HCT116 (cell line): ENCODE results near the gene THSD7A.

ENCODE experiments used
- EZH2 ChIP-seq: fragments of 200-600 bp; sonication (generic); IDR thresholded peaks from 2 replicates; pipeline ENCODE4 v1.6.1; 2017; ENCODE audit warnings: antibody characterized with exemption, mixed run types
- FOSL1 ChIP-seq: IDR thresholded peaks from 2 replicates; pipeline ENCODE4 v1.6.1; 2012; ENCODE audit warnings: low read depth
- POLR2A ChIP-seq: IDR thresholded peaks from 2 replicates; pipeline ENCODE4 v1.7.0; 2011; ENCODE audit warnings: borderline replicate concordance; ENCODE audit not compliant: insufficient read depth, insufficient read length; ENCODE audit errors: extremely low read depth
- POLR2AphosphoS5 ChIP-seq: IDR thresholded peaks from 2 replicates; pipeline ENCODE4 v1.6.1; 2011; ENCODE audit warnings: mild to moderate bottlenecking, low read depth, low read length, moderate library complexity
- RAD21 ChIP-seq: IDR thresholded peaks from 2 replicates; pipeline ENCODE4 v1.6.1; 2012; ENCODE audit warnings: low read depth, mild to moderate bottlenecking
- SP1 ChIP-seq: IDR thresholded peaks from 2 replicates; pipeline ENCODE4 v1.6.1; 2012; ENCODE audit warnings: low read depth
- YY1 ChIP-seq: IDR thresholded peaks from 2 replicates; pipeline ENCODE4 v1.6.1; 2011; ENCODE audit warnings: low read length, low read depth, moderate library complexity, mild to moderate bottlenecking; ENCODE audit not compliant: insufficient replicate concordance; ENCODE audit errors: extremely low read depth
- ZFX ChIP-seq: fragments of 450-650 bp; IDR thresholded peaks from 2 replicates; pipeline ENCODE4 v1.6.1; 2017
- ZNF274 ChIP-seq: fragments of 200-500 bp; sonication (Bioruptor generic); IDR thresholded peaks from 2 replicates; pipeline ENCODE4 v1.6.1; 2014; ENCODE audit warnings: mild to moderate bottlenecking, low read depth, low read length, inconsistent platforms
- TF ChIP-seq, protein P1 (sequence below), 3 experiments: fragments of 200-600 bp in 1 of 3; sonication (generic) in 1 of 3; IDR thresholded peaks in 2 of 3; conservative IDR thresholded peaks in 1 of 3; 2 replicates each; pipeline ENCODE4 v1.5.1; 2012 to 2017; ENCODE audit warnings: low read depth in 2 of 3, low read length in 2 of 3, antibody characterized with exemption in 1 of 3, borderline replicate concordance in 1 of 3, control low read depth in 1 of 3, mild to moderate bottlenecking in 1 of 3, mixed read lengths in 1 of 3, mixed run types in 1 of 3, moderate library complexity in 1 of 3; ENCODE audit not compliant: insufficient read depth in 1 of 3
- TF ChIP-seq, protein P2 (sequence below): IDR thresholded peaks from 2 replicates; pipeline ENCODE4 v1.6.1; 2012

DNA sequence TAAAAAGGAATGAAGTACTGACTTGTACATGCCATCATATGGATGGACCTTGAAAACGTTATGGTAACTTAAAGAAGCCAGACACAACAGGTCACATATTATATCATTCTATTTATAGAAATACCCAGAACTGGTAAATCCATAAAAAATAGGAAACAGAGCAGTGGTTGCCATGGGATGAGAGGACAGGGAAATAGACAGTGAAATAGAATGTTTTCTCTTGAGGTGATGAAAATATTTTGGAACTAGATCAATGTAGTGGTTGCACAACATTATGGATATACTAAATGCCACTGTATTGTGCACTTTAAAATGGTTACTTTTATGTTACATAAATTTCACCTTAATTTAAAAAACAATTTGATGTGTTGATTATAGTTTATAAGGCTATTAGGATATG, 318.5 kb downstream of the THSD7A start:
- TF ChIP-seq SP1 = no peak
- TF ChIP-seq, protein P1, sequence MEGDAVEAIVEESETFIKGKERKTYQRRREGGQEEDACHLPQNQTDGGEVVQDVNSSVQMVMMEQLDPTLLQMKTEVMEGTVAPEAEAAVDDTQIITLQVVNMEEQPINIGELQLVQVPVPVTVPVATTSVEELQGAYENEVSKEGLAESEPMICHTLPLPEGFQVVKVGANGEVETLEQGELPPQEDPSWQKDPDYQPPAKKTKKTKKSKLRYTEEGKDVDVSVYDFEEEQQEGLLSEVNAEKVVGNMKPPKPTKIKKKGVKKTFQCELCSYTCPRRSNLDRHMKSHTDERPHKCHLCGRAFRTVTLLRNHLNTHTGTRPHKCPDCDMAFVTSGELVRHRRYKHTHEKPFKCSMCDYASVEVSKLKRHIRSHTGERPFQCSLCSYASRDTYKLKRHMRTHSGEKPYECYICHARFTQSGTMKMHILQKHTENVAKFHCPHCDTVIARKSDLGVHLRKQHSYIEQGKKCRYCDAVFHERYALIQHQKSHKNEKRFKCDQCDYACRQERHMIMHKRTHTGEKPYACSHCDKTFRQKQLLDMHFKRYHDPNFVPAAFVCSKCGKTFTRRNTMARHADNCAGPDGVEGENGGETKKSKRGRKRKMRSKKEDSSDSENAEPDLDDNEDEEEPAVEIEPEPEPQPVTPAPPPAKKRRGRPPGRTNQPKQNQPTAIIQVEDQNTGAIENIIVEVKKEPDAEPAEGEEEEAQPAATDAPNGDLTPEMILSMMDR (IDR thresholded peaks at IDR 0.05 in 2 of 3, conservative IDR thresholded peaks at IDR 0.05 in 1 of 3; ENCODE audit: borderline replicate concordance in 1 of 3, insufficient read depth in 1 of 3, low read depth in 2 of 3, low read length in 2 of 3) = no peak
- TF ChIP-seq POLR2AphosphoS5 = no peak
- no peak for TF ChIP-seq EZH2
- no peak for TF ChIP-seq RAD21
- TF ChIP-seq ZFX = no peak
- TF ChIP-seq YY1 = no peak
- TF ChIP-seq FOSL1 = no peak
- no peak for TF ChIP-seq ZNF274
- TF ChIP-seq POLR2A = no peak
- TF ChIP-seq, protein P2, sequence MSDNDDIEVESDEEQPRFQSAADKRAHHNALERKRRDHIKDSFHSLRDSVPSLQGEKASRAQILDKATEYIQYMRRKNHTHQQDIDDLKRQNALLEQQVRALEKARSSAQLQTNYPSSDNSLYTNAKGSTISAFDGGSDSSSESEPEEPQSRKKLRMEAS = no peak
